Fibroblast of the aortic adventitia (primary cell): ENCODE results near the gene SNHG17. TPM values are rescaled to one million over a fixed set of nuclear protein-coding genes. Genes with fewer than 3 reads are reported as not detected.
"Not testable (repeated sequence)": the region's sequence is repeated elsewhere in the genome, so short reads cannot be mapped to it uniquely, and the experiment has no call there.

ENCODE experiments used
- DNase-seq: peaks from one replicate; pipeline ENCODE4 v3.0.0-alpha.2; 2010; ENCODE audit warnings: low read depth
- H3K4me3 ChIP-seq: 2 replicates; pipeline ENCODE4 v1.5.1; 2011; ENCODE audit warnings: low read depth, mild to moderate bottlenecking, control low read depth, low read length, moderate library complexity
- CTCF ChIP-seq: IDR thresholded peaks from 2 replicates; pipeline ENCODE4 v1.5.1; 2011; ENCODE audit warnings: mild to moderate bottlenecking, low read length, control low read depth, inconsistent platforms; ENCODE audit not compliant: insufficient read depth
- total RNA-seq: library from RNA; depleted of rRNA; stranded (reverse); fragments of >200 nt; gene quantifications from 2 replicates; pipeline ENCODE4 v1.2.3, GENCODE V29; 2012; ENCODE audit warnings: low replicate concordance

SNHG17 gene
- total RNA-seq, 1 donor = 8.4 TPM

GRCh38 chr20:38447251-38447661, 12.1 kb upstream of the SNHG17 start:
- TF ChIP-seq CTCF = no peak
- DNase-seq = no peak
- H3K4me3 ChIP-seq = peak overlapping the region; percentile 77

GRCh38 chr20:38446441-38447209, 11.5 kb upstream of the SNHG17 start:
- peak; percentile 92 for TF ChIP-seq CTCF

DNA sequence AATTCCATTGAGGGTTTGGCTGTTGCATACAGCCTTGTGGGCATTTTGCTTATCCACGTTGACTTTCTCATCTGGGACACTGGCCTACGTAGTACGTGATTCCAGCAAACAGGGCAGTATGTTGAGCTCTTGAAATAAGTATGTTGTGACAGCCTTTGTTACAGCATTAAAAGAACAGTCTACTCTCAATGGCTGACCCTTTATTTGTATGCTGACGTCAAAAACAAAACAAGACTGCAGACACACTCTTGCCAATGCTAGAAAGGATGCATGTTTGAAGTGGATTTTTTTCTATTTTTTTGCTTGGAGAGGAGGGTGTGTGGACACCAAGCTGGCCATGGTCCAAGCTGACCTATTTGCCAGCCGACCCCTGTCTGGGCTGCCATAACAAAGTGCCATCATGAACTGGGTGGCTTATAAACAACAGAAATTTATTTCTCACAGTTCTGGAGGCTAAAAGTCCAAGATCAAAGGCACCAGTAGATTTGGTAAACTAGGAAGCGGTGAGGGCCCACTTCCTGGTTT, 10.8 kb upstream of the SNHG17 start:
- peak overlapping the region; percentile 77 for H3K4me3 ChIP-seq
- DNase-seq = no peak
- no peak for TF ChIP-seq CTCF

More at GRCh38 chr20:38446441-38447209, 11.5 kb upstream of the SNHG17 start:
- H3K4me3 ChIP-seq = peak overlapping the region; percentile 77
- DNase-seq = peak; percentile 94

DNA sequence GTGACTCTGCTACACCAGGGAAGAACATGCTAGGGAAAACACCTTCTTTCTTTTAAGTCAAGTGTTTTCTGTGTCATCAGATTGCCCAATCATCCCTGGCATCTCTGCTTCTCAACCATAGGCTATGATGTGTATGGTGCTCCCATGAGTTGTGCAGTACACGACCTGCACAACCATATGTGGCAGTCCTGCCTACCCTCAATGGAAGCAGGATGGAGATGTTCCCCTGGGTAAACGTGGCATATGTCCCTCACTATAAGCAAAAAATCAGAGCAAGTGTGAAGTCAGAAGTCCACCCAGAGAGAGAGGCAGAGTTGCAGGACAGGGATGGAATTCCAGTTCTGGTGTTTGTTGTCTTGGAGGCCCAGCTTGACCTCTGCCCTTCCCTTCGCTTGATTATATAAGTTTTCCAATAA, 10.3 kb upstream of the SNHG17 start:
- DNase-seq = no peak
- no peak for TF ChIP-seq CTCF
- no peak overlapping the region for H3K4me3 ChIP-seq

GRCh38 chr20:38441916-38442315, 6.8 kb upstream of the SNHG17 start:
- no peak for TF ChIP-seq CTCF
- DNase-seq = no peak
- no peak overlapping the region for H3K4me3 ChIP-seq

- H3K4me3 ChIP-seq, DNase-seq: not testable (repeated sequence)
Observed at GRCh38 chr20:38441110-38441509, 6.0 kb upstream of the SNHG17 start.

DNA sequence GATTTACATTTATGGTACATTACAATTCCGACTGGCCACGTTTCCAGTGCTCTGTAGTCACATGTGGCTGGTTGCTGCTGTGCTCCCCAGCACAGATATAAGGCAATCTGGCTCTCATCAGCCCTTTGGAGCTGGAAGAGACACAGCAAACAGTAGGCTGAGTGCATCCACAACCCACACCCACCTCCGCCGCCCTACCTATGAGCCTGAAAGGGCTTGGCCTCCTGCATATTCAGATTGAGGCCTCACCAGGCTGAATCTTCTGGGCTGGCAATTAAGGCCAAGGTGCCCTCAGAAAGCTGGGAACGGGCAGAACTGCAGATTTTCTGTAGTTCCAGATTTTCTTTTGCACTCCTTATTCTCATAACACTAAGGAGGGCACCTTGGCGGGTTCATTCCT, 2.7 kb upstream of the SNHG17 start:
- no peak for TF ChIP-seq CTCF
- no peak overlapping the region for H3K4me3 ChIP-seq
- DNase-seq = no peak
